Skin epidermis (tissue), 12 donors: ENCODE results near the gene GPR160.
"Not testable (repeated sequence)": the region's sequence is repeated elsewhere in the genome, so short reads cannot be mapped to it uniquely, and the experiment has no call there.

Source experiments
- H3K27ac ChIP-seq, 21 experiments: fragments of 200-600 bp; sonication (generic) in 11 of 21; one replicate each; pipeline ENCODE4 v1.5.0; 2020; ENCODE audit warnings: mild to moderate bottlenecking in 3 of 21, inconsistent platforms in 2 of 21, moderate library complexity in 2 of 21
- H3K4me3 ChIP-seq, 7 experiments: fragments of 200-600 bp; sonication (generic) in 2 of 7; one replicate each; pipeline ENCODE4 v1.5.0; 2020; ENCODE audit warnings: inconsistent platforms in 2 of 7, mild to moderate bottlenecking in 2 of 7, moderate library complexity in 1 of 7

Gene GPR160, protein sequence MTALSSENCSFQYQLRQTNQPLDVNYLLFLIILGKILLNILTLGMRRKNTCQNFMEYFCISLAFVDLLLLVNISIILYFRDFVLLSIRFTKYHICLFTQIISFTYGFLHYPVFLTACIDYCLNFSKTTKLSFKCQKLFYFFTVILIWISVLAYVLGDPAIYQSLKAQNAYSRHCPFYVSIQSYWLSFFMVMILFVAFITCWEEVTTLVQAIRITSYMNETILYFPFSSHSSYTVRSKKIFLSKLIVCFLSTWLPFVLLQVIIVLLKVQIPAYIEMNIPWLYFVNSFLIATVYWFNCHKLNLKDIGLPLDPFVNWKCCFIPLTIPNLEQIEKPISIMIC

GRCh38 chr3:170037463-170038433, at the start of gene GPR160:
GPR160 (plus strand) TSS chr3:170037995; CDS start chr3:170083973, 45,978 bp downstream.
- H3K27ac ChIP-seq, result peak within 1 kb of the TSS in 9 of 21 experiments; percentile 18 to 53 (median 45)
- peak within 1 kb of the TSS; percentile 51 to 65 (median 59) for H3K4me3 ChIP-seq

- no peak overlapping the region for H3K4me3 ChIP-seq
- no peak overlapping the region for H3K27ac ChIP-seq
Observed at GRCh38 chr3:169990431-169990830, 47.4 kb upstream of the GPR160 start.

DNA sequence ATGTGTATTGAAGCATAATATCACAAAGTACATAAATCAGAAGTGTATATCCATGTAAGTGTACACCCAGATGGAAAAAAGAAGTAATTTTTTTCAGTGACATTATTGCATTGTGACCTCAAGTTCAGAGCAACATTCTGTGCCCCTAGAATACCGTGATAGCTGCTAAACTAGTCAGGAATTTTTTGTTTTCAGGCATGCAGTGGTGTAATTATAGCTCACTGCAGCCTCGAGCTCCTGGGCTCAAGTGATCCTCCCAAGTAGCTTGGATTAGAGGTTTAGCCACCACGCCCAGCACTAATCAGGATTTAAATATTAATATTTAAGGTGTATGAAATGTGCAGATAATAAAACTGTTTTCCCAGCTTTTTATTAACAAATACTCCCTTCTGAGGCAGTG, 45.6 kb upstream of the GPR160 start:
- H3K4me3 ChIP-seq, result no peak overlapping the region
- no peak overlapping the region for H3K27ac ChIP-seq

DNA sequence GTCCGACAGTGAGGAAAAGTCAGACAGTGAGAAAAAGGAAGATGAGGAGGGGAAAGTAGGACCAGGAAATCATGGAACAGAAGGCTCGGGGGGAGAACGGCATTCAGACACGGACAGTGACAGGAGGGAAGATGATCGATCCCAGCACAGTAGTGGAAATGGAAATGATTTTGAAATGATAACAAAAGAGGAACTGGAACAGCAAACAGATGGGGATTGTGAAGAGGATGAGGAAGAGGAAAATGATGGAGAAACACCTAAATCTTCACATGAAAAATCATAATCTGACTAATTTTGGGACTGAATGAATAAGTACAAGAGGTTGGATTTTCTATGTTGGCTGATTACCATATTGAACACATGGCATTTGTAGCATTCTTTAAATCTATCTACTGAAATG, 45.0 kb upstream of the GPR160 start:
- H3K4me3 ChIP-seq, result no peak overlapping the region
- no peak overlapping the region for H3K27ac ChIP-seq

DNA sequence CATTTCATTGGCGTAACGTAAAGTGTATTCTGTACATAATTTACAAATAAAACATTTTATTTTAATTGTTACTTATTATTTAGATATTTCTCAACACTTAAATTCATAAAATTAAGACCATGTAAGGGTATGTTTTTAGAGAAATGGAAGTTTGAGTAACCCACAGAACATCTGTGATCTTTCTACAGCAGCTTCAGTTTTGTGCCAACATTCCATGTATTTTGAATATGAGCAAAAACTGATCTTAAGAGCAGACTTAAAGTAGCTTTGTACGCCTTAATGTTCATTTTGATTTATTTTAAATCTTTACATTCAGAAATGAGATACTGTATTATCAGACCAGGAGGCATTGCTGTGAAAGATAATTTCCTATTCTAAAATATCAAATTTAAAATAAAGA, 44.0 kb upstream of the GPR160 start:
- Histone ChIP-seq H3K4me3 (no peak overlapping the region), H3K27ac (no peak overlapping the region)

- H3K27ac ChIP-seq, result no peak overlapping the region
- H3K4me3 ChIP-seq, result no peak overlapping the region
Observed at GRCh38 chr3:169996063-169996462, 41.7 kb upstream of the GPR160 start.

DNA sequence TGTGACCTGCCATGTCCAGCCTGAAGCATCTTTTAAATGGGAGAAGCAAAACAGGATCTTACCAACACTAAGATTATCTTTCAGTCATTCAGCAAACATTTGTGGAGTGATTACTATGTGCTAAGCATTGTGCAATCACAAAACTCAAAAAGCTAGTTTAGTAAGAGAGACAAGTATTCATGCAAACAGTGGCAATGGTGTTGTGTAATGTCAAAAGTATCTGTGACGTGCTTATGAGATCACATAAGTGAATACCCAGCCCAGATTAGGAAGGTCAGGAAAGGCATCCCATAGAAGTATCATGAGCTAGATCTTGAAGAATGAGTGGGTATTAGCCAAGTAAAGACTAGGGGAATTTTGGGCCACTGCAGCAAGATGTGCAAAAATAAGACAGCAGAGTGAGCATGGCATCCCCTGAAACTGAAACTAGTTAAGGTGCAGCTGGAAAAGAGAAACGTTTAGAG, 39.1 kb upstream of the GPR160 start:
- H3K4me3 ChIP-seq, result no peak overlapping the region

GRCh38 chr3:169999433-169999832, 38.4 kb upstream of the GPR160 start:
- H3K4me3 ChIP-seq, result no peak overlapping the region

More for the DNA sequence above, 39.1 kb upstream of the GPR160 start:
- H3K27ac ChIP-seq, result no peak overlapping the region

DNA sequence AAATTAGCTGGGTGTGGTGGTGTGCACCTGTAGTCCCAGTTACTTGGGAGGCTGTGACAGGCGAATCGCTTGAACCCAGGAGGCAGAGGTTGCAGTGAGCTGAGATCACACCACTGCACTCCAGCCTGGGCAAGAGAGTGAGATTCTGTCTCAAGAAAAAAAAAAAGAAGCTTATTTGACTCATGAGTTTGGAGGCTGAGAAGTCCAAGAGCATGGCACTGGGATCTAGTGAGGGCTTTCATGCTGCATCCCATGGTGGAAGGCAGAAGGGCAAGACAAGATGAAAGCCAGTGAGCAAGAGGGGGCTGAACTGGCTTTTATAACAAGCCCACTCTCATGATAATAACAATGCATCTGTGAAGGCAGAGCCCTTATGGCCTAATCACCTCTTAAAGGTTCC, 37.7 kb upstream of the GPR160 start:
- H3K4me3 ChIP-seq, result no peak overlapping the region
- no peak overlapping the region for H3K27ac ChIP-seq

More at GRCh38 chr3:169999433-169999832, 38.4 kb upstream of the GPR160 start:
- H3K27ac ChIP-seq, result no peak overlapping the region

DNA sequence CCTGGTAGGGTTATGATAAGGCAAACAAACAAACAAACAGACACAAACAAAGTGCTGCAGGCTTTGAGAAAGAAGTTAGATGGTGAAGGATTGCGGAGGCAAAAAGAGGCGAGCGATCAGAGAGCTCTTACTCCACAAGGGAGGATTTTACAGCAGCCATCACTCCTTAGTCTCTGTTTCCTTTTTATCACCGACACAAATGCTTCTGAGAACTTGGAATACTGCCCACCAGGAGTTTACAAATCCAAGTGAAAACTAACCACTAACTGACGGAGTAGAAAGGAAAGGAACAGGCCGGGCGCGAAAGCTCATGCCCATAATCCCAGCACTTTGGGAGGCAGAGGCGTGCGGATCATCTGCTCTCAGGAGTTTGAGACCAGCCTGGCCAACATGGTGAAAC, 35.6 kb upstream of the GPR160 start:
- Histone ChIP-seq H3K27ac (peak overlapping the region in 5 of 21 experiments; percentile 11 to 71 (median 30)), H3K4me3 (no peak overlapping the region)

- Histone ChIP-seq H3K27ac (peak overlapping the region in 4 of 21 experiments; percentile 11 to 71 (median 41)), H3K4me3 (no peak overlapping the region)
Observed at GRCh38 chr3:170002879-170003278, 34.9 kb upstream of the GPR160 start.

DNA sequence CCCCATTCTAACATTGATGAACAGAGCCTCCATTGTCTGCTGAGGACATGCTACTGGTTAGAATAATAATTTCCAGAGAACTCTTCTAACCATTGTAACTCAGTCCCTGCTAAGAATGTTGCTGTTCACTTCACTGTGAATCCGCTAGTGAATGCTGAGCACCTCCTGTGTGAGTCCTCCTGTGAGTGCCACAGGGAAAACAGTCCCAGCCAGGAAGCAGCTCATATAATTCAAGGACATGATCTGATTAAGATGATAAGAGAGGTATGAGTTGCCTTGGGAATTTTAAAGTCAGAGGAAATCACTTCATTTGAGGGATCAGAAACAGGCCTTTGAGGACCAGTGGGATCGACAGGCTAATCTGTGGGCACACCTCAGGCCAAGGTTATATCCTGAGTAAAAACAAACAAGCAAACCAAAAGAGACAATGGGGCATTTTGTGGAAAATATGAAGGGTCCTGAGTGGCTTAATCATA, 33.9 kb upstream of the GPR160 start:
- Histone ChIP-seq H3K27ac (peak overlapping the region in 2 of 21 experiments; percentile 45 to 58), H3K4me3 (no peak overlapping the region)

- no peak overlapping the region for H3K4me3 ChIP-seq
Observed at GRCh38 chr3:170007031-170007663, 30.6 kb upstream of the GPR160 start.

DNA sequence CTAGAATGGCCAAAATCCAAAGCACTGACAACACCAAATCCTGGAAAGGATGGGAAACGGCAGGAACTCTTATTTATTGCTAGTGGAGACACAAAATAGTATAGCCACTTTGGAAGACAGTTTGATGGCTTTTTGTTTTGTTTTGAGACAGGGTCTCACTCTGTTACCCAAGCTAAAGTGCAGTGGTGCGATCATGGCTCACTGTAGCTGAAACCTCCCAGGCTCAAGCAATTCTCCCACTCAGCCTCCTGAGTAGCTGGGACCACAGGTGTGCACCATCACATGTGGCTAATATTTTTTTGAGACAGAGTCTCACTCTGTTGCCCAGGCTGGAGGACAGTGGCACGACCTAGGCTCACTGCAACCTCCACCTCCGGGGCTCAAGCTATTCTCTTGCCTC, 27.3 kb upstream of the GPR160 start:
- H3K27ac ChIP-seq, result no peak overlapping the region
- no peak overlapping the region for H3K4me3 ChIP-seq

More at GRCh38 chr3:170007031-170007663, 30.6 kb upstream of the GPR160 start:
- no peak overlapping the region for H3K27ac ChIP-seq

GRCh38 chr3:170012683-170013400, 25.0 kb upstream of the GPR160 start:
- Histone ChIP-seq H3K27ac (no peak overlapping the region), H3K4me3 (no peak overlapping the region)

GRCh38 chr3:170016057-170016456, 21.7 kb upstream of the GPR160 start:
- Histone ChIP-seq H3K4me3 (no peak overlapping the region), H3K27ac (no peak overlapping the region)

- not testable (repeated sequence) for H3K27ac ChIP-seq, H3K4me3 ChIP-seq
Observed at GRCh38 chr3:170019306-170019705, 18.5 kb upstream of the GPR160 start.

DNA sequence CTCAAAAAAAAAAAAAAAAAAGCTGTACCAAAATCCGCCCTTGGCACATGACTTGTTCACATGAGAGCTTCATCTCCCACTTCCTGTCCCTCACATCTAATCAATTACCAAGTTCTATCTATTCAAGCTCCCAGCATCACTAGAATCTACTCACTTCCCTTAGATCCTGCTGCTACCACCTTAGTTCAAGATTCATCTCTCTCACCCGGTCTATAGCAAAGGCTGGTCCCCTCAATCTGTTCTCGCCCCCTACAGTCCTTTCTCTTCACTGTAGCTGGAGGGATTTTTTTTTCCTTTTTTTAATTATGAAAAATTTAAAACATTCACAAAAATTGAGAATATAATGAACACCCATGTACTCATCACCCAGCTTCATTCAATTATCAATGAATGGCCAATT, 16.7 kb upstream of the GPR160 start:
- Histone ChIP-seq H3K4me3 (no peak overlapping the region), H3K27ac (no peak overlapping the region)

DNA sequence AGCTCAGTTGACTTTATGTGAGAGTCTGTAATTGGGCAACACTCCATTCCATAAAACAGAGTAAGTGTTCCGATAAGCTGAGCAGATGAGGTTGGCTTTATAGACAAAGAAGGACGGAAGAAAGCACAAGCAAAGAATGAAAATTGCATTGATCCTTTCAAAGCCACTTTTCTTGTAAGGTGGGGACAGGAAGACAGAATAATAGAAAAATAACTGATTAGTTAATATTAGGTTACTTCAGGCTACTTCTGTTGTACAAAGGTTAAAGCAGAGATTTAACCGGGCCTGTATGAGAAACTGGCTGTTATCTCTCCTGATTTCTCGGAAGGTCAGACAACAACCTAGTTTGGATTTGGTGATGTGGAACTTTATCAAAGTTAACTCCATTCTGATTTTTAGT, 15.5 kb upstream of the GPR160 start:
- H3K4me3 ChIP-seq, result no peak overlapping the region
- H3K27ac ChIP-seq, result no peak overlapping the region
